Fibroblast of the aortic adventitia (primary cell): ENCODE results near the gene TIMD4. TPM values are rescaled to one million over a fixed set of nuclear protein-coding genes. Genes with fewer than 3 reads are reported as not detected.

Experiments
- DNase-seq: peaks from one replicate; pipeline ENCODE4 v3.0.0-alpha.2; 2010; ENCODE audit warnings: low read depth
- H3K4me3 ChIP-seq: 2 replicates; pipeline ENCODE4 v1.5.1; 2011; ENCODE audit warnings: low read depth, mild to moderate bottlenecking, control low read depth, low read length, moderate library complexity
- CTCF ChIP-seq: IDR thresholded peaks from 2 replicates; pipeline ENCODE4 v1.5.1; 2011; ENCODE audit warnings: mild to moderate bottlenecking, low read length, control low read depth, inconsistent platforms; ENCODE audit not compliant: insufficient read depth
- total RNA-seq: library from RNA; depleted of rRNA; stranded (reverse); fragments of >200 nt; gene quantifications from 2 replicates; pipeline ENCODE4 v1.2.3, GENCODE V29; 2012; ENCODE audit warnings: low replicate concordance

Gene TIMD4
- not detected in 2 replicates for total RNA-seq

GRCh38 chr5:156963125-156963524, at the start of gene TIMD4:
Gene TIMD4, minus strand, starts transcription at chr5:156963226. Its CDS starts 28 bp downstream, at chr5:156963198.
- no peak within 1 kb of the TSS for H3K4me3 ChIP-seq
- DNase-seq = no peak
- TF ChIP-seq CTCF = no peak

- H3K4me3 ChIP-seq = no peak overlapping the region
- no peak for DNase-seq
- no peak for TF ChIP-seq CTCF
Measured at GRCh38 chr5:157006262-157006661, 43.2 kb upstream of the TIMD4 start.

- no peak for TF ChIP-seq CTCF
- no peak for DNase-seq
- H3K4me3 ChIP-seq = no peak overlapping the region
Measured at GRCh38 chr5:157004893-157005551, 42.0 kb upstream of the TIMD4 start.

GRCh38 chr5:156991714-156992113, 28.7 kb upstream of the TIMD4 start:
- no peak for TF ChIP-seq CTCF
- no peak overlapping the region for H3K4me3 ChIP-seq
- no peak for DNase-seq

GRCh38 chr5:156984064-156984463, 21.0 kb upstream of the TIMD4 start:
- H3K4me3 ChIP-seq = no peak overlapping the region
- DNase-seq = no peak
- TF ChIP-seq CTCF = no peak

- DNase-seq = no peak
- no peak for TF ChIP-seq CTCF
- H3K4me3 ChIP-seq = no peak overlapping the region
Measured at GRCh38 chr5:156981481-156981880, 18.5 kb upstream of the TIMD4 start.

GRCh38 chr5:156974328-156974727, 11.3 kb upstream of the TIMD4 start:
- no peak for DNase-seq
- TF ChIP-seq CTCF = no peak
- no peak overlapping the region for H3K4me3 ChIP-seq
